NCI-H146 treated with DMSO at 0.1 percent for 48 hours (cell line): Measurements from ENCODE around the gene LEF1.

ENCODE experiments used
- DNase-seq: peaks from one replicate; lab custom pipeline; 2025; ENCODE audit not compliant: unreplicated experiment; lab: John Stamatoyannopoulos, UW

The LEF1 gene

GRCh38 chr4:108168671-108169523 is at the start of gene LEF1:
TSS of gene LEF1 (minus strand) at chr4:108168932. CDS start at chr4:108167767, 1,165 bp downstream.
- DNase-seq: peak; percentile 20

GRCh38 chr4:108216510-108216909 is 47.8 kb upstream of the LEF1 start:
- no peak for DNase-seq

GRCh38 chr4:108215055-108215454 is 46.3 kb upstream of the LEF1 start:
- DNase-seq: no peak

GRCh38 chr4:108213723-108214122 is 45.0 kb upstream of the LEF1 start:
- DNase-seq: no peak

GRCh38 chr4:108213308-108213707 is 44.6 kb upstream of the LEF1 start:
- no peak for DNase-seq

- DNase-seq: no peak
Measured at GRCh38 chr4:108210989-108211835, 42.5 kb upstream of the LEF1 start.

- no peak for DNase-seq
Measured at GRCh38 chr4:108209489-108209888, 40.8 kb upstream of the LEF1 start.

- DNase-seq: no peak
Measured at GRCh38 chr4:108205859-108206258, 37.1 kb upstream of the LEF1 start.

GRCh38 chr4:108204518-108204917 is 35.8 kb upstream of the LEF1 start:
- DNase-seq: no peak

GRCh38 chr4:108203377-108203776 is 34.6 kb upstream of the LEF1 start:
- DNase-seq: no peak

GRCh38 chr4:108201774-108202173 is 33.0 kb upstream of the LEF1 start:
- DNase-seq: no peak

GRCh38 chr4:108199881-108200280 is 31.1 kb upstream of the LEF1 start:
- no peak for DNase-seq

GRCh38 chr4:108193886-108194672 is 25.3 kb upstream of the LEF1 start:
- DNase-seq: no peak

- DNase-seq: no peak
Measured at GRCh38 chr4:108192935-108193334, 24.2 kb upstream of the LEF1 start.

- no peak for DNase-seq
Measured at GRCh38 chr4:108192056-108192455, 23.3 kb upstream of the LEF1 start.

- DNase-seq: no peak
Measured at GRCh38 chr4:108191269-108191914, 22.7 kb upstream of the LEF1 start.

- DNase-seq: no peak
Measured at GRCh38 chr4:108188770-108189169, 20.0 kb upstream of the LEF1 start.

- DNase-seq: no peak
Measured at GRCh38 chr4:108185252-108185651, 16.5 kb upstream of the LEF1 start.

GRCh38 chr4:108184453-108185049 is 15.8 kb upstream of the LEF1 start:
- DNase-seq: no peak

- no peak for DNase-seq
Measured at GRCh38 chr4:108181704-108182103, 13.0 kb upstream of the LEF1 start.
